ENCODE data around the gene OR6B3.

Gene OR6B3

DNA sequence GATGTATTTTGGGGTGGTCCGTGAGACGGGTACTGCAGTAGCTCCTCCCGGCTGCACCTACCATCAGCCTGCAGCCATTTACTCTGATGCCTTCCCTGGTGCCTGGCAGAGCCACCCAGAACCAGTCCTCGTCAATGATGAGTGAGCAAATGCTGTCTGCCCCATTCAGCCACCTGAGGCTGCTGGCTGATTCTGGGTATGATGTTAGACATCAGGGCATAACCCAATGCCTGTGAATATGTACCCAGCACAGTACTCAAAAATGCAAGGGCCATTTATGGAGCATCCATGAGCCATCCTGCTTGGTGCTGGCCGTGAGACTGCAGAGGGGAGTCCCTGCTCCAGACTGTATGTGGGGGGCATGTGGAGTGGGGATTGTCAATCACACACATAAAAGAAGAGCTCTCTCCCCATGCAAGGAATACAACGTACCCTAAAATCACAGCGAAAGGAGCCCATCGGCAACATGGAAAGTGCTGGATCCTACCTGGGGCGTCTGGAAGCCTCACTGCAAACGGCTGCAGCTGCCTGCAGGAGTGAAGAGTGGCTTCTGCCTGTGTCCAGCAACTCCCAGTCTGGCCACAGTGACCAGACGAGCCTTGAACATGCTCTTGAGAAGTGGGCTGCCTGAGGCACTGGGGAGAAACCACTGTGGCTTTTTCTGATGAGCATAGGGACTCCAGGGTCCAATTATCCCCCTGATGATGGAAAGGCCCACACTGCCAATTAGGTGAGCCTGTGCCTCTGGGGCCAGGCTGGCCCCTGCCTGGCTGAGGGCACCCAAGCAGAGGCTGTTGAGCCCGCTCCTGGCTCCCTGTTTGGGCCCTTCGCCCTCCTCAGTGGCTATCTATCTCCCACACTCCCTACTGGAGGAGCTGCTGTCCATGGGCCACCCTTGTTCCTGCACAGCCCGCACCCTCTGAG, 20.7 kb downstream of the OR6B3 start:
- no peak overlapping the region for H3K4me3 ChIP-seq (ENCODE audit: low read depth, low read length)
- TF ChIP-seq, protein P1, sequence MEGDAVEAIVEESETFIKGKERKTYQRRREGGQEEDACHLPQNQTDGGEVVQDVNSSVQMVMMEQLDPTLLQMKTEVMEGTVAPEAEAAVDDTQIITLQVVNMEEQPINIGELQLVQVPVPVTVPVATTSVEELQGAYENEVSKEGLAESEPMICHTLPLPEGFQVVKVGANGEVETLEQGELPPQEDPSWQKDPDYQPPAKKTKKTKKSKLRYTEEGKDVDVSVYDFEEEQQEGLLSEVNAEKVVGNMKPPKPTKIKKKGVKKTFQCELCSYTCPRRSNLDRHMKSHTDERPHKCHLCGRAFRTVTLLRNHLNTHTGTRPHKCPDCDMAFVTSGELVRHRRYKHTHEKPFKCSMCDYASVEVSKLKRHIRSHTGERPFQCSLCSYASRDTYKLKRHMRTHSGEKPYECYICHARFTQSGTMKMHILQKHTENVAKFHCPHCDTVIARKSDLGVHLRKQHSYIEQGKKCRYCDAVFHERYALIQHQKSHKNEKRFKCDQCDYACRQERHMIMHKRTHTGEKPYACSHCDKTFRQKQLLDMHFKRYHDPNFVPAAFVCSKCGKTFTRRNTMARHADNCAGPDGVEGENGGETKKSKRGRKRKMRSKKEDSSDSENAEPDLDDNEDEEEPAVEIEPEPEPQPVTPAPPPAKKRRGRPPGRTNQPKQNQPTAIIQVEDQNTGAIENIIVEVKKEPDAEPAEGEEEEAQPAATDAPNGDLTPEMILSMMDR (IDR thresholded peaks at IDR 0.05; ENCODE audit: borderline replicate concordance, insufficient read depth, low read depth, low read length) = no peak

DNA sequence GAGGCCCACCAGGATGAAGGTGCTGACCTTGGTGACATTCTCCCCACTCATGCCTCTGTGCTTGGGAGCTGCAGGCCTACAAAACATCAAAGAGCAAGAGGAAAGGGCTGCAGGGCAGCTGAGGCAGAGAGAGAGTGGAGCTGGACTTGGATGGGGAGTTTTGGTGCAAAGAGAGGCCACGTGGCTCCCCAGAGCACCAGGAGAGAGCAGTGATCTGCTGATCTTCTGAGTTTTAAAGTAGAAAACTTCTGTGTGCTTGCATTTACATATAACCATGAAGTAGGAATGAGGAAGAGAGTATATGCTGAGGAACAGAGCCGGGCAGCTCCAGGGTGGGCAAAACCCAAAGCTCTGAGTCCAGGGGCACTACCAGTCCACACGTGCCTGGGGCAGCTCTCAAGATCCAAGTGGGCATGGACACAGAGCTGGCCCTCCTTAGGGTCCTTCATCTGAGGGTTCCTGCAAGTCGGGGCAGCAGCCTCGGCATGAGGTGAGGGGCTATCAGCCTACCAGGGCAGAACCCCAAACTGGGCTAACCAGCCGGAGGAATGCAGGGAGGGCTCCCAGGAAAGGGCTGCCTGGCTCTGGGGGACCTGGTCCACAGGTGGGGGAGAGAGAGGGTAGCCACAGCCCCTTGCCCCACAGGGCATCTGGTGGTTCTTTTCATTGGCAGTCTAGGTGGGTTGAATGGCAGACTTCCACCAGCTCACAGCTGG, 22.8 kb downstream of the OR6B3 start, which contains the start of gene OR6B2:
TSS of gene OR6B2 (minus strand) at position 51 of the 716 bp plus-strand sequence. CDS start at position 51, 0 bp downstream.
- TF ChIP-seq, protein P1 (IDR thresholded peaks at IDR 0.05; ENCODE audit: borderline replicate concordance, insufficient read depth, low read depth, low read length) = no peak
- H3K4me3 ChIP-seq (ENCODE audit: low read depth, low read length) = no peak within 1 kb of the TSS

DNA sequence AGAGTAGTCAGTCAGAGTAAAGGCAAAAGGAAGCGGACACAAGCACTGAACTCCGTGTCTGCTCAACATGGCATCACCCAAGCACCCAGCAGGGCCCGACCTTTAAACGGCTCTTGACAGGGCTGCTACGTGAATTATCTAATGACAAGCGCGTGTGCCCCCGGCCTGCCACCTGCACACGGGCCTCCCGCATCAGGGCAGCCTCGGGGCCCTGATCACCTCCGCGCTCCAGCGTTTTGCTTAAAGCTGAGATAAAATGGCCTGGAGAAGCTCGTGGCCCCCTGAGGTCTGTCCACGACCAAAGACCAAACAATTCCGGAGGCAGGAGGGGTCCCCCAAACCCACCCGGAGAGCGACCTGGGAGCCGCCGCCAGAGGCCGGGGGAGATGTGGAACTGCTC, 28.6 kb downstream of the OR6B3 start:
- peak overlapping the region; percentile 98 for H3K4me3 ChIP-seq (ENCODE audit: low read depth, low read length)
- TF ChIP-seq, protein P1 (IDR thresholded peaks at IDR 0.05; ENCODE audit: borderline replicate concordance, insufficient read depth, low read depth, low read length) = no peak

DNA sequence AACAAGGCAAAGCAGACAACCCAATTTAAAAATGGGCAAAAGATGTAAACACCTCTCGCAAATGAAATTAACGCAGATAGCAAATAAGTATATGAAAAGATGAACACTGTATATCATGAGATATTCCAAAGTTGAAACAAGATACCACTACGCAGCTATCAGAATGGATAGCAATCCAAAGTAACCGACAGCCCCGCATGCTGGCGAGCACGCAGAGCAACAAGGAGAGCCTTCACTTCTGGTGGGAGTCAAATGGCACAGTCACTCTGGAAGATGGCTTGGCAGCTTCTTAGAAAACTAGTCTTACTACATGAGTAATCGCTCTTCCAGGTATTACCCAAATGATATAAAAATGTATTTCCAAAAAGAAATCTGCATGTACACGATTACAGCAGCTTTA, 29.5 kb downstream of the OR6B3 start:
- no peak overlapping the region for H3K4me3 ChIP-seq (ENCODE audit: low read depth, low read length)
- TF ChIP-seq, protein P1 (IDR thresholded peaks at IDR 0.05; ENCODE audit: borderline replicate concordance, insufficient read depth, low read depth, low read length) = no peak

DNA sequence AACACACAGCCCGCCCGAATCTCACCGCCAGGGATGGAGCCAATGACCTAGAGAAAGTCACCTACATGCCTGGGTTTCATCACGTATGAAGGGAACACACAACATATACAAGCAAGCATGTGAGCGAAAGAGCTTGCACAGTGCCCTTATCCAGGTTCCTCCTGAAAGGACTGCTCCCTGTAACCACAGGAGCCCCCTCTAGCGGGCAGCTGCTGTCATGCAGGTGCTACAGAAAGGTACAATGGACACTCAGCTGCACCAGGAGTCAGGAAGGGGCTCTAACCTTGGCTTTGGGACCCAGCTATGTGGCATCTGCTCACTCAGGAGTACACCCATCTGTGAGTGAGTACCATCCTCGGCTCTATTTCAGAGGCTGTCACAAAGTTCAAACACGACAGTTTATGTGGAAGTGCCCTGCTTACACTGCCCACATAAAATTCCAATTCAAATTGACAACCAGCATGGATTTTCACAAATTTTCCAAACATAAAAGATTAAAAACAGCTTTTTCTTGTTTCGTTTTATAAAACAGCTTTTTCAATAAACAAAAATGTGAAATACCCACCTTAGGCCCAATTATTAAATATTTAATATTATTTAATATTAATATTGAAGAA, 31.7 kb downstream of the OR6B3 start:
- H3K4me3 ChIP-seq (ENCODE audit: low read depth, low read length) = no peak overlapping the region
- TF ChIP-seq, protein P1 (IDR thresholded peaks at IDR 0.05; ENCODE audit: borderline replicate concordance, insufficient read depth, low read depth, low read length) = peak; percentile 96

DNA sequence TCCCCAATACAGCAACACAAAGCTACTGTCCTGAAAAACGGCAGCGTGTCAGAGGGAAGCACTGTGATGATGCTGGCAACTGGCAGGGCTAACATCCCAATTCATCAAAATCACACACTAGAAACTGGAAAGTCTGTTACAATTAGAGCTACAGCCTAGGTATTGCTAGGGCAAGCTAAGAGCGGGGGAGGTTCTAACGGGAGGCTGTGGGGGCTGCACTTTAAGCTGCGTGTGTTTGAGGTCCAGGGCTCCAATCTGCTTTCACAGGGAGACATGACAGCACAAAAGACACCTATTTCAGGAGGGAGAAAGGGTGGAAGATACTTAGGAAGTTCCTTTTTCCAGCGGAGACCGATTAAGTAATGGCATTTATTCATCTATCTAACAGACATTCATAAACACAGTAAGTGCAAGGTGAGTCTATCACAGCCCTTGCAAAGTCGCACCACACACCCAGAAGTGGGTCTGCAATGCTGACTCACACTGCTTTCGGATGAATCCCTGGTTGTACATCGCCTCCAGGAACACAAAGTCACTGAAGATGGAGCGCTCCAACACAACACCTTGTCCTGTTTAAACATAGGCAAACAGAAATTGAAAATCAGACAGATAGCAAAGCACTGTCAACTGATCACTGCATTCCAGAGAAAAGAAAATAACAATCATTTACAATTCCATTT, 35.1 kb downstream of the OR6B3 start:
- no peak overlapping the region for H3K4me3 ChIP-seq (ENCODE audit: low read depth, low read length)
- TF ChIP-seq, protein P1 (IDR thresholded peaks at IDR 0.05; ENCODE audit: borderline replicate concordance, insufficient read depth, low read depth, low read length) = no peak
